Esophagus squamous epithelium (tissue), 5 donors: ENCODE data around the gene ABCC5. TPM values are rescaled to one million over a fixed set of nuclear protein-coding genes. Genes with fewer than 3 reads are reported as not detected.

Experiments used
- DNase-seq: peaks from one replicate; lab custom pipeline; 2025; lab: John Stamatoyannopoulos, UW
- H3K27ac ChIP-seq, 4 donors: fragments of 200-600 bp; sonication (generic); one replicate each; pipeline ENCODE4 v1.5.1; 2016 to 2019; ENCODE audit warnings: mild to moderate bottlenecking in 1 of 4
- H3K27me3 ChIP-seq, 4 donors: fragments of 200-600 bp; sonication (generic); 1 replicate in 3 of 4; 2 replicates in 1 of 4; pipeline versions ENCODE4 v1.5.1 to v1.6.0; 2017 to 2021; ENCODE audit warnings: antibody characterized with exemption in 1 of 4
- H3K36me3 ChIP-seq, 3 donors: fragments of 200-600 bp; sonication (generic); one replicate each; pipeline ENCODE4 v1.5.1; 2016 to 2019
- H3K4me1 ChIP-seq, 3 donors: fragments of 200-600 bp; sonication (generic); one replicate each; pipeline ENCODE4 v1.5.1; 2017 to 2019
- H3K4me3 ChIP-seq, 4 donors: fragments of 200-600 bp; sonication (generic); 1 replicate in 3 of 4; 2 replicates in 1 of 4; pipeline ENCODE4 v1.5.1; 2016 to 2019; ENCODE audit warnings: mild to moderate bottlenecking in 2 of 4, moderate library complexity in 1 of 4
- H3K9me3 ChIP-seq, 3 donors: fragments of 200-600 bp; sonication (generic); one replicate each; pipeline ENCODE4 v1.5.1; 2016 to 2019
- POLR2A ChIP-seq, 4 donors: fragments of 450-650 bp; IDR thresholded peaks; one replicate each; pipeline ENCODE4 v1.6.1; 2017; ENCODE audit warnings: antibody characterized with exemption in 4 of 4, mild to moderate bottlenecking in 4 of 4, moderate library complexity in 3 of 4
- WGBS, 2 donors: methylation state at CpG; one replicate each; pipeline ENCODE4 v1.1.5; 2018; 5-methylcytosine and 5-hydroxymethylcytosine counted together
- intact Hi-C: fragments of 100-400 bp; cut with DNase I; formaldehyde crosslinking; loops from one replicate; pipeline ENCODE4 v1.15.0; 2022
- total RNA-seq, 4 donors: library from RNA; depleted of rRNA; stranded (reverse); fragments of >200 nt; gene quantifications; one replicate each; pipeline ENCODE4 v1.1.0, GENCODE V29; 2016
- TF ChIP-seq, protein P1 (sequence below), 6 experiments: fragments of 450-650 bp in 4 of 6; fragments of 200-600 bp in 2 of 6; sonication (generic) in 2 of 6; IDR thresholded peaks; one replicate each; pipeline ENCODE4 v1.5.1; 2016 to 2019; ENCODE audit warnings: antibody characterized with exemption in 6 of 6, mild to moderate bottlenecking in 4 of 6, moderate library complexity in 4 of 6
- donor health status: DM: yes; HTN: yes; CAD: no.

ABCC5 gene
- total RNA-seq, 4 donors from 2014 or later = 34.3 to 50.2 (median 40.4) TPM

DNA sequence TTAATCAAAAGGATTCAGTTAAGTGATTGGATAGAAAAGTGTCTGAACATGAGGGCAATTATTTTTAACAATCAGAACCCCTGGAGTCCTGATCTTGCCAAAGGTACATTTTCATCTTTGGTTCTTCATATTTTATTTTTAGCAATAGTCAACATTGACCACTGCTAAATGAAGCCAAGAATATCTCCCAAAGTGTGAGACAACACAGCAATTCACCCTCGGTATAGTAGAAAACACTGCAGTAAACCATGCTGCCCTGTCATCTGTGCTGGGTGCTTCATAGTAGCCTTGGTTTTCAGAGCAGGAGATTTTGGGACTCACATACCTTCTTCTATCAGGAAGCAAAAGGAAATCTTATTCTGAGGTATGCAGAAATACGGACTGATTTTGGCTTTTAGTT, 85.8 kb downstream of the ABCC5 start:
- intact Hi-C loops = no loop called here
- WGBS, 2 donors = 89 to 97% methylated on average over 2 of the region's 2 CpGs
- Histone ChIP-seq H3K27ac (no peak overlapping the region), H3K4me1 (no peaks in the 10 kb centered on the region), H3K36me3 (peaks cover 0 to 100% (median 4%) of the 10 kb centered on the region in 3 donors), H3K27me3 (no peaks in the 10 kb centered on the region), H3K9me3 (no peaks in the 10 kb centered on the region), H3K4me3 (no peak overlapping the region)
- no peak for TF ChIP-seq POLR2A (IDR thresholded peaks at IDR 0.05)
- TF ChIP-seq, protein P1, sequence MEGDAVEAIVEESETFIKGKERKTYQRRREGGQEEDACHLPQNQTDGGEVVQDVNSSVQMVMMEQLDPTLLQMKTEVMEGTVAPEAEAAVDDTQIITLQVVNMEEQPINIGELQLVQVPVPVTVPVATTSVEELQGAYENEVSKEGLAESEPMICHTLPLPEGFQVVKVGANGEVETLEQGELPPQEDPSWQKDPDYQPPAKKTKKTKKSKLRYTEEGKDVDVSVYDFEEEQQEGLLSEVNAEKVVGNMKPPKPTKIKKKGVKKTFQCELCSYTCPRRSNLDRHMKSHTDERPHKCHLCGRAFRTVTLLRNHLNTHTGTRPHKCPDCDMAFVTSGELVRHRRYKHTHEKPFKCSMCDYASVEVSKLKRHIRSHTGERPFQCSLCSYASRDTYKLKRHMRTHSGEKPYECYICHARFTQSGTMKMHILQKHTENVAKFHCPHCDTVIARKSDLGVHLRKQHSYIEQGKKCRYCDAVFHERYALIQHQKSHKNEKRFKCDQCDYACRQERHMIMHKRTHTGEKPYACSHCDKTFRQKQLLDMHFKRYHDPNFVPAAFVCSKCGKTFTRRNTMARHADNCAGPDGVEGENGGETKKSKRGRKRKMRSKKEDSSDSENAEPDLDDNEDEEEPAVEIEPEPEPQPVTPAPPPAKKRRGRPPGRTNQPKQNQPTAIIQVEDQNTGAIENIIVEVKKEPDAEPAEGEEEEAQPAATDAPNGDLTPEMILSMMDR (IDR thresholded peaks at IDR 0.05) = no peak
- DNase-seq = no peak

- Histone ChIP-seq H3K27ac (no peak overlapping the region), H3K36me3 (peaks cover 0 to 96% (median under 1%) of the 10 kb centered on the region in 3 donors), H3K4me1 (peaks cover 4 to 14% (median 4%) of the 10 kb centered on the region in 3 donors), H3K27me3 (no peaks in the 10 kb centered on the region), H3K4me3 (no peak overlapping the region), H3K9me3 (no peaks in the 10 kb centered on the region)
- intact Hi-C loops = no loop called here
- DNase-seq = no peak
- no peak for TF ChIP-seq POLR2A (IDR thresholded peaks at IDR 0.05)
- TF ChIP-seq, protein P1 (IDR thresholded peaks at IDR 0.05) = no peak
- 87 to 95% methylated on average over 10 of the region's 10 CpGs for WGBS, 2 donors
Measured at GRCh38 chr3:183930086-183930485, 87.6 kb downstream of the ABCC5 start.

DNA sequence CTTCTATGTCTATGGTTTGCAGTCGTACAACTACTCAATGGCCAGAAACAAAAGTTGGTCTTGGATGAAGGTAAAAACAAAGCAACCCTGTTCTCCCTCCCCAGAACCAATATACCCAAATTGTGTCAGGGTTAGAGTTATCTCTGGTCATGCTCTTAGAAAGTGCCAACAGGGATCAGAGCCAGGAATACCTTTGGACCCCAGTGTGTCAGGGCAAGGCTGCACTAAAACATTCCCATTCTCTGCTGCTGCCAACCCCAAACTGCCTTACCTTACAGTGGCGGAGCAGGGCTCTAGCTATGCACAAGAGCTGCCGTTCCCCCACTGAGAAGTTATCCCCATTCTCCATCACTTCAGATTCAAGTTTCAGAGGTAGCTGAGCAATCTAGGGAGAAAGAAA, 90.6 kb downstream of the ABCC5 start:
- H3K27me3 ChIP-seq = no peaks in the 10 kb centered on the region
- intact Hi-C loops = no loop called here
- H3K27ac ChIP-seq = no peak overlapping the region
- H3K9me3 ChIP-seq = no peaks in the 10 kb centered on the region
- H3K4me1 ChIP-seq = peaks cover 4 to 31% (median 14%) of the 10 kb centered on the region in 3 donors
- DNase-seq = no peak
- peaks cover 0 to 95% (median 7%) of the 10 kb centered on the region in 3 donors for H3K36me3 ChIP-seq
- WGBS, 2 donors = 80 to 97% methylated on average over 1 to 3 of the region's 3 CpGs
- TF ChIP-seq, protein P1 (IDR thresholded peaks at IDR 0.05) = no peak
- no peak overlapping the region for H3K4me3 ChIP-seq

- no peaks in the 10 kb centered on the region for H3K27me3 ChIP-seq
- peak overlapping the region; percentile 81 to 91 (median 86) for H3K27ac ChIP-seq
- WGBS, 2 donors = 38 to 64% methylated on average over 7 of the region's 7 CpGs
- H3K4me1 ChIP-seq = peaks cover 4 to 31% (median 14%) of the 10 kb centered on the region in 3 donors
- intact Hi-C loops = no loop called here
- H3K9me3 ChIP-seq = no peaks in the 10 kb centered on the region
- TF ChIP-seq, protein P1 (IDR thresholded peaks at IDR 0.05) = no peak
- TF ChIP-seq POLR2A (IDR thresholded peaks at IDR 0.05) = no peak
- no peak for DNase-seq
- H3K4me3 ChIP-seq = no peak overlapping the region
- H3K36me3 ChIP-seq = peaks cover 7 to 95% (median 23%) of the 10 kb centered on the region in 3 donors
Measured at GRCh38 chr3:183924956-183925355, 92.7 kb downstream of the ABCC5 start.

DNA sequence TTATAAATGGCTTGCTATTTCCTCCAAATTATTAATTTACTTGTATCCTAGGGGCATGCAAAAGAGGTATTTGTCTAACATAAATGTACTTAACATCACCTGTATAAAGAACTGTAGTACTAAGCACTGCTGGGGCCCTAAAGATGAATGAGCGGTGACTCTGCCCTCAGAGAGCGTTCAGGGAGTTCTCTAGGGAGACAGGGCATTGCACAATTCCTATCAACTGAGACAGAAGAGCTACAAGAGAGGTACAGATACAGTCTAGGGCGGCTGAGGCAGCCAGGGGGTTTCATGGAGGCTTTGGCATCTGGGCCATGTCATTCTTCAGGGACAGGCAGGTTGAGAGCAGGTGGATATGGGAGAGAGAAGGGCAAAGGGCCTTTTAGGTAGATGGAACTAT, 93.1 kb downstream of the ABCC5 start:
- Histone ChIP-seq H3K9me3 (no peaks in the 10 kb centered on the region), H3K4me3 (no peak overlapping the region), H3K27ac (peak overlapping the region; percentile 81 to 91 (median 86)), H3K27me3 (no peaks in the 10 kb centered on the region), H3K36me3 (peaks cover 8 to 95% (median 28%) of the 10 kb centered on the region in 3 donors), H3K4me1 (peaks cover 4 to 31% (median 14%) of the 10 kb centered on the region in 3 donors)
- TF ChIP-seq, protein P1 (IDR thresholded peaks at IDR 0.05) = no peak
- no peak for TF ChIP-seq POLR2A (IDR thresholded peaks at IDR 0.05)
- intact Hi-C loops = no loop called here
- no peak for DNase-seq
- 47 to 83% methylated on average over 3 of the region's 3 CpGs for WGBS, 2 donors
